Measurements from ENCODE around the gene GALR3. TPM values are rescaled to one million over a fixed set of nuclear protein-coding genes. Genes with fewer than 3 reads are reported as not detected.

Gene GALR3
- polyA plus RNA-seq, 3 donors = not detected

DNA sequence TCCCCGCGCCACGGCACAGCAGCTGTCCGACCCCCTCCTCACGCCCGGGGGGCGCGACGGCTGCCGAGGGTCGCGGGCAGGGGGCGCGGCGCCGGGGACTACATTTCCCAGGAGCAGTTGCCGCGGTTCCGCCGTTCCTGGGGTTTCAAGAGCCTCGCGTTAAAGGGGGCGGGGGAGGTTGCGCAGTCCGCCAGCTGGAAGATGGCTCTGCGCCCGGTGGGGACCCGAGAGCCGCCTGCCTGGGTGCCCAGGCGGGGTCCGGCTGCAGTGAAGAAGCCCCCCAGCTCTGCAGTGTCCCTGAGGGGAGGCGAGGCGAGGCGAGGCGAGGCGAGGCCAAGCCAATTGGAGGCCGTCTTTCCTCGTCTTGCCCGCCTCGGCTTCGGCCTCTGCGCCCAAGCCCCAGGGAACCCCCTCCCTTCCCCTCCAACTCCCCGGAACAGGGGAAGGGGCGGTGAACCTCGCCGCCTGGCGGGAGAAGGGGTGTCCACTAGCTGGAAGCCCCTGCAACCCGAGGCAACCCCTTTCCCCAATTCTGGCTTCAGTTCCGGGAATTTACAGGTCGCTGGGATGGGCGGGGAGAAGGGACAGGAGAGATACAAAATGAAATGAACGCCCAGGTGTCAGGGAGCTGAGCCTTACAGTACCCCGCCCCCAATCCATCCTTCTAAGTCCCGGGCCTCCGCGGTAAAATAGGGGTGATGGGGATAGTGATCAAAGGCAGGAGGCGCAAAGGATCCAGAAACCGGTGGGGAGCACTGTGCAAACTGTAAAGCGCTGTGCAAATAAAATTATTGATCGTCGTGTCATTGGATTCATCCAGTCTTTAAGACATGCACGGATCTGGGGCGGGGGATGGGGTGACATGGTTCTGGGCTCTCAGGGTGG lies 20.6 kb upstream of the GALR3 start:
- no peak for DNase-seq (ENCODE audit: low read depth in 3 of 3, low spot score in 2 of 3)

DNA sequence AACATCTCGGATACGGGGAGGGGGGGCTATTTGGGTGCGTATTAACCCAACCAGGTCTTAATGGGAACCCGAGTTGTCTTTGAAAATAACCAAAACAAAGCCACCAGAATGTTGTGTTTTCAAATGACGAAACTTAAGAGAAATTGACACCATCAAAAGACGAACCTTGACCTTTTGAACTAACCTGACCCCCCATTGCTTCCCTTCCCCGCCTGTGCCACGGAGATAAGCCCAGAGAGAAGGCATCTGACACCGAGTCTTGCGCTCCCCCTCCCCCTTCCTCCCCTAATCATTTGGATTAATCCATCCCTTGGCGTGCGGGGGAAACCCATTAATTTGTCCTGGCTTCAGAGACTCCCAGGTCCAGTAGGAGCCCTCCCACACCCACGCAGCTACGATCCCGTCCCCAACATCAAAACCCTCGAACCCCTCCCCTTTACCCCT lies 20.0 kb upstream of the GALR3 start:
- no peak for DNase-seq (ENCODE audit: low read depth in 3 of 3, low spot score in 2 of 3)

DNA sequence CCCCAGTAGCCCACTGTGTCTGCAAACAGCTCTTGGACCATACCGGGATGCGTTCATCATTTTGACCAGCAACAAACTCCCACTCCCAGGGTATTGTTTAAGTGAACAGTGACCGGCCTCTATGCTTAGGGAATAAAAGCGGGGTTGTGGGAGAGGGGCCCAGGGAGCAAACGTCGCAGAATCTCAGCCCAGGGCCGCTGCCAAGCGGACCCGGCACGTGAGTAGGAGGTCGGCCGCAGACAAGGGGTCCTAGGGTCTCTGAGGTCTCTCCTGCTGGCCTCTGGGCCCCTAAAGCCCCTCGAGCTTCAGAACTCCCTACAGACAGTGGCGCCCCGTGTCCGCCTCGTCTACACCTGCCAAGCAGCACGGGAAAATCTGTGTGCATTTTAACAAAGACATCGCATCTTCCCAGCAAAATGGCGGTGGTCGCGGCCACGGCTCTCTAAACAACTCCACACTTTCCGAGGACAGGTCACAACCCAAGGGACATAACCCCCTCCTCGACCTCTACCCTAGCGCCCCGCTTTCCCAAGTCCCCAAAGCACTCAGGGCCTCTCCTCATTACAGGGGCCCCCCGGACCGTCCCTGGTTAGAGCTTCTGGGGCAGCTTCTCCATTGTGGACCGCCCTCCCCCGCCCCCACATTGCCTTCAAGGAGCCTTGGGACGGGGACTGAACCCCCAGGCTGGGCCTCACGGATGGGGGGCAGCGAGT lies 19.4 kb upstream of the GALR3 start:
- no peak for DNase-seq (ENCODE audit: low read depth in 3 of 3, low spot score in 2 of 3)

DNA sequence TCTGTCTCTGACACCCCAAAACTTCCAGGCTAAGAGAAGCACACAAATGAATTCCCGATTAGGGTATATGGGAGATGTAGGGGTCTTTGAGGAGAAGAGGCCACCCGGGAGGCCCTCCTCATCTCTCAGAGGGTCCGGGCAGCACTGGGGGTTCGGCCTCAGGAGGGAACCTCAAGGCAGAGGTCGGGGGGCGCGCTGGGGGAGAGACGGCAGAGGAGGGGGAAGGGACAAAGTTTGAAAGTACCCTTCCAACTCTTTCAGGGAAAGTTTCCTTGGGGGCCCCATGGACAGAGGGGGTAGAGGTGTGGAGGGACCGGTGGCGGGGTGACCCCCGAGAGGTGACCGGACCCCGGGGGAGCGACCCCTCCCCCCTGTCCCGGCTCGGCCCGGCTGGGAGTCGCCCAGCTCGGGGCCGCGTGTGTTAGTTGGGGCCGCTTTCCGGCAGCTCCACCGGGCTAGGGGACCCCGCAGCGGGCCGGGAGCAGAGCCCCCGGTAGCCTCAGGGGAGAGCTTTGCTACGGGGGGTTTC lies 18.8 kb upstream of the GALR3 start:
- DNase-seq (ENCODE audit: low read depth in 3 of 3, low spot score in 2 of 3) = no peak

DNA sequence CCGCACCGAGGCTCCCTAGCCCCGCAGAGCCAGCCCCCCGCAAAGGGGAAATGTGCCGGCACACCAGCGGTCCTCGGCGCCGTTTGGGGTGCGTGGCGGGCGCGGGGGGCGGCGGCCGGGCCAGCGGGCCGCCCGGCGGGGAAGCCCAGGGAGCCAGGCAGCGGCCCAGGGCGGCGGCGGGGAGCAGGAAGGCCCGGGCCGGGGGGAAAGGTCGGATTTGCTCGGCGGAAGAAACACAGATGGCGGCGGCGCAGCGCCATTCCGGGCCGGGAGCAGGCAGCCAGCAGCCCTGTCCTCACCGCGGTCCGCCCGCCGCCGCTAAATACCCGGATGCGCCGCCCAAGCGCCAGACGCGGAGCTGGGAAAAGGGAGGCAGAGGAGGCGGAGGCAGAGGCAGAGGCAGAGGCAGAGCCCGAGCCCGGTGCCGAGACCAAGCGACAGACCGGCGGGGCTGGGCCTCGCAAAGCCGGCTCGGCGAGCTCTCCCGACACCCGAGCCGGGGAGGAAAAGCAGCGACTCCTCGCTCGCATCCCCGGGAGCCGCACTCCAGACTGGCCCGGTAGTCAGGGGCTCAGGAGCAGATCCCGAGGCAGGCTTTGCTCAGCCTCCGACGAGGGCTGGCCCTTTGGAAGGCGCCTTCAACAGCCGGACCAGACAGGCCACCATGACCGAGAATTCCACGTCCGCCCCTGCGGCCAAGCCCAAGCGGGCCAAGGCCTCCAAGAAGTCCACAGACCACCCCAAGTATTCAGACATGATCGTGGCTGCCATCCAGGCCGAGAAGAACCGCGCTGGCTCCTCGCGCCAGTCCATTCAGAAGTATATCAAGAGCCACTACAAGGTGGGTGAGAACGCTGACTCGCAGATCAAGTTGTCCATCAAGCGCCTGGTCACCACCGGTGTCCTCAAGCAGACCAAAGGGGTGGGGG lies 18.0 kb upstream of the GALR3 start:
- no peak for DNase-seq (ENCODE audit: low read depth in 3 of 3, low spot score in 2 of 3)

DNA sequence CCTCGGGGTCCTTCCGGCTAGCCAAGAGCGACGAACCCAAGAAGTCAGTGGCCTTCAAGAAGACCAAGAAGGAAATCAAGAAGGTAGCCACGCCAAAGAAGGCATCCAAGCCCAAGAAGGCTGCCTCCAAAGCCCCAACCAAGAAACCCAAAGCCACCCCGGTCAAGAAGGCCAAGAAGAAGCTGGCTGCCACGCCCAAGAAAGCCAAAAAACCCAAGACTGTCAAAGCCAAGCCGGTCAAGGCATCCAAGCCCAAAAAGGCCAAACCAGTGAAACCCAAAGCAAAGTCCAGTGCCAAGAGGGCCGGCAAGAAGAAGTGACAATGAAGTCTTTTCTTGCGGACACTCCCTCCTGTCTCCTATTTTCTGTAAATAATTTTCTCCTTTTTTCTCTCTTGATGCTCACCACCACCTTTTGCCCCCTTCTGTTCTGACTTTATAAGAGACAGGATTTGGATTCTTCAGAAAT lies 17.3 kb upstream of the GALR3 start:
- no peak for DNase-seq (ENCODE audit: low read depth in 3 of 3, low spot score in 2 of 3)

DNA sequence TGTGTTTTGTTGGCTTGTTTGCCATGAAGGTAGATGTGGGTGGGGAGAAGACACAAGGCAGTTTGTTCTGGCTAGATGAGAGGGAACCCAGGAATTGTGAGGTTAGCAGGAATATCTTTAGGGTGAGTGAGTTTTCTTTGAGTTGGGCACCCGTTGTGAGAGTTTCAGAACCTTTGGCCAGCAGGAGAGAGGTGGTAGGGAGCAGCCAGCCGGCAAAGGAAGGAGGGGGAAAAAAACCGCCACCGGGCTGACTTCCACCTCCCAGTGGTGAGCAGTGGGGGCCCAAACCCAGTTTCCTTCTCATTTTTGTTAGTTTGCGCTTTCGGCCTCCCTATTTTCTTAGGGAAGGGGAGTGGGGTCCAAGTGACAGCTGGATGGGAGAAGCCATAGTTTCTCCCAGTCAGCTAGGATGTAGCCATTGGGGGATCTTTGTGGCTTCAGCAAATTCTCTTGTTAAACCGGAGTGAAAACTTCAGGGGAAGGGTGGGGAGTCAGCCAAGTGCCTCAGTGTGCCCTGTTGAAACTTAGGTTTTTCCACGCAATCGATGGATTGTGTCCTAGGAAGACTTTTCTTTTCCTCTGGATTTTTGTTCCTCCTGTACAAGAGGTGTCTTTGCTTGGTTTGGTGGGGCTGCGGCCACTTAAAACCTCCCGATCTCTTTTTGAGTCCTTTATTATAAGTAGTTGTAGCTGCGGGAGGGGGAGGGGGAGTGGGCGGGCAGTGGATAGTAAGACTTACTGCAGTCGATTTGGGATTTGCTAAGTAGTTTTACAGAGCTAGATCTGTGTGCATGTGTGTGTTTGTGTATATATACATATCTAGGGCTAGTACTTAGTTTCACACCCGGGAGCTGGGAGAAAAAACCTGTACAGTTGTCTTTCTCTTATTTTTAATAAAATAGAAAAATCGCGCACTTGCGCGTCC lies 16.5 kb upstream of the GALR3 start:
- DNase-seq (ENCODE audit: low read depth in 3 of 3, low spot score in 2 of 3) = no peak

DNA sequence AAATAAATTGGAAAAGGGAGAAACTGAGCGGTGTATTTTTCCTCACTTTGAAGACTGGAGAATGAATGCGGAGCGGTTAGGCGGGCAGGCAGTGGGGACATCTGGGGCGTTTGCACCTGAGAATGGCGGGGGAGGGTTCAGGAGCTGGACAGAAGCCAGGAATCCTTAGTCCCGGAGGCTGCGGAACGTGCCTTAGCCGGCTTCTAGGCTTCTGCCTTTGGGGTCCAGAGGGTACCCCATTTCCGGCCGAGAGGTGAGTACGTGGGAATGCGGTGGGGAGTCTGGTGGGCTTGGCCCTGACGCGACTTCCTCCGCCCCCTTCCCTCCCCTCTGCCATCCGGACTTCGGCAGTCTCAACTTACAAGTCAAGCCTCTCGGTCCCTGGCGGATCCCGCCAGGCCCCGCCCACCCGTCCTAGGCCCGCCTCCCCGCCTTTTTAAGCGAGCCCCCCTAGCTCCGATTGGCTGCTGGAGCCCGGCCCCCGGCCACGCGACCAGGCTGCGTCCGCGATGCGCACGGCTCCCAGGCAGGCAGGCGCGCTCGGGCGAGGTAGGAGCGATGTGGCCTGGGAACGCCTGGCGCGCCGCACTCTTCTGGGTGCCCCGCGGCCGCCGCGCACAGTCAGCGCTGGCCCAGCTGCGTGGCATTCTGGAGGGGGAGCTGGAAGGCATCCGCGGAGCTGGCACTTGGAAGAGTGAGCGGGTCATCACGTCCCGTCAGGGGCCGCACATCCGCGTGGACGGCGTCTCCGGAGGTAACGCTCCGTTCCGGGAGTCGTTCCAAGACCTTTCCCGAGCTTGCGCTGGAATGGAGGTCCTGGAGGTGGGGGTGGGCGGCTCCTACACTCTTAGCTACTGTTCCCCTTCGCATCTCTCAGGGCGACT lies 15.5 kb upstream of the GALR3 start, which contains the start of gene GCAT:
TSS of gene GCAT (plus strand) at position 525 of the 884 bp plus-strand sequence. CDS start at position 559, 34 bp downstream.
- DNase-seq (ENCODE audit: low read depth in 3 of 3, low spot score in 2 of 3) = peak in 2 of 3 donors; percentile 91

DNA sequence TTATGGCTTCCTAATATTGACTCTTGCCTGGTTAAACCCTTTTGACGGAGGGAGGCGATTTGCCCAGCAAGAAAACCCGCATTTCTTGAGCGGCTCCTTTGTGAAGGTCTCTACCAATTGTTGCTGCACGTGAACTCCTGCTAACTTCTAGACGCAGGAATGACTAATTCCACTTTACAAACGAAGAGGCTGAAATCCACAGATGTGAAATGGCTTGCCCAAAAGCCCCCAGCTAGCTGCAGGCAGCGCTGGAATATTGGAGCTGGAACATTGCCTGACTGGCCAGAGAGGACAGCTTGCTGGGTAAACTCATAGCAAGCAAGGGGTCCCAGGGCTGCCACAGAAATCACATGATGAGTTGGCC lies 14.9 kb upstream of the GALR3 start:
- DNase-seq (ENCODE audit: low read depth in 3 of 3, low spot score in 2 of 3) = no peak

DNA sequence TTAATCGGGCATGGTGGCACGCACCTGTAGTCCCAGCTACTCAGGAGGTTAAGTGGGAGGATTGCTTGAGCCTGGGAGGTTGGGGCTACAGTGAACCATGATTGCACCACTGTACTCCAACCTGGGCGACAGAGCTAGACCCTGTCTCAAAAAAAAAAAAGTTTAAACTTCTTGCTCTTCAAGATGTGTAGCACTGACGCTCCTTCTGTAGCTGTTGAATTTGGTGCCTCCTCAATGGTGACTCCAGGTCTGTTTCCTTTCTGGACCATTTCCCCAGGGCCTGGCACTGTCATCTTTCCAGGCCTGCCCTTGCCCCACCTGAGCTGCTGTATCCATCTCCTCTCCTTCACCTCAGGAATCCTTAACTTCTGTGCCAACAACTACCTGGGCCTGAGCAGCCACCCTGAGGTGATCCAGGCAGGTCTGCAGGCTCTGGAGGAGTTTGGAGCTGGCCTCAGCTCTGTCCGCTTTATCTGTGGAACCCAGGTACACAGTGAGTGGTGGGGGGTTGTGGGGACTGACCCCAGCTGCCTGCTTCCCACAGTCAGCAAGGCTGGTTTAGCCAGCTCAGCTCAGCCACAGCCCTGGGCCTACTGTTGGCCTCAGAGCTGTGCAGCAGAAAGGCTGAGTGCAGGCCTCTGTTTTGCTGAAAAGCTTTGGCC lies 13.4 kb upstream of the GALR3 start:
- no peak for DNase-seq (ENCODE audit: low read depth in 3 of 3, low spot score in 2 of 3)

DNA sequence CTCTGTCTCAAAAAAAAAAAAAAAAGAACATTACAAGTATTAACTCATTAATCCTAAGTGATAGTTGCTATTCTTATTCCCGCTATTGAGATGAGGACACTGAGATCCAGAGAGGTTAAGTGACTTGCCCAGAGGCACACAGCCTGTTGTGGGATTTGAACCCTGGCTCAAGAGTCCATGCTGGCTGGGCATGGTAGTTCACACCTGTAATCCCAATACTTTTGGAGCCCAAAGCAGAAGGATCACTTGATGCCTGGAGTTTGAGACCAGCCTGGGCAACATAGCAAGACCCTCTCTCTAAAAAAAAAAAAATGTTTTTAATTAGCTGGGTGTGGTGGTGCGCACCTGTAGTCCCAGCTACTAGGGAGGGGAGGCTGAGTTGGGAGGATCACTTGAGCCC lies 11.3 kb upstream of the GALR3 start:
- DNase-seq (ENCODE audit: low read depth in 3 of 3, low spot score in 2 of 3) = no peak

DNA sequence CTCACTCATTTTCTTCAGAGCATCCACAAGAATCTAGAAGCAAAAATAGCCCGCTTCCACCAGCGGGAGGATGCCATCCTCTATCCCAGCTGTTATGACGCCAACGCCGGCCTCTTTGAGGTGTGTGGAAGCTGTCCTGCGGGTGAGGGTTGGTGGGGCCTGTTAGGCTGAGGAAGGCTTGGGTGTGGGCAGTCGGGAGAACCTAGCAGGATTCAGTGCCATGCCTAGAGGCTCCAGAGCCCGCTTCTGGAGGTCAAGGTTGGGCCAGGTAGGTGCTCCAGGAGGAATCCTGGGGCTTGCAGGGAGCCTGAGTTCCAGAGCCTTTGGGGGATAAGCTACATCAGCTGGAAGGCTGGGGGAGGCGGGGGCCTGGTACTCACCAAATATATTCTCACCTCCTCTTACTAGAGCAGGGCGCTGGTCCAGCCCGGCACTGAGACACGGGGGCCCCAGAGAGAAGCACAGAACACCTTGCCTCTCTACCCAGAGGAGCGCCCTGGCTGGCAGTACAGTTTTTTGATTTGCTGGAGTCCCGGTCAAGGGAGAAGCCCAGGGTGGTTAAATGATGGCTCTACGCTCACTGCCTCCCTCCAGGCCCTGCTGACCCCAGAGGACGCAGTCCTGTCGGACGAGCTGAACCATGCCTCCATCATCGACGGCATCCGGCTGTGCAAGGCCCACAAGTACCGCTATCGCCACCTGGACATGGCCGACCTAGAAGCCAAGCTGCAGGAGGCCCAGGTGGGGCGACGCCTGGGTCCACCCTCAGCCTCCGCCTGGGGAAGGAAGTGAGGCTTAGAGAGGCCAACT lies 10.1 kb upstream of the GALR3 start:
- DNase-seq (ENCODE audit: low read depth in 3 of 3, low spot score in 2 of 3) = no peak

DNA sequence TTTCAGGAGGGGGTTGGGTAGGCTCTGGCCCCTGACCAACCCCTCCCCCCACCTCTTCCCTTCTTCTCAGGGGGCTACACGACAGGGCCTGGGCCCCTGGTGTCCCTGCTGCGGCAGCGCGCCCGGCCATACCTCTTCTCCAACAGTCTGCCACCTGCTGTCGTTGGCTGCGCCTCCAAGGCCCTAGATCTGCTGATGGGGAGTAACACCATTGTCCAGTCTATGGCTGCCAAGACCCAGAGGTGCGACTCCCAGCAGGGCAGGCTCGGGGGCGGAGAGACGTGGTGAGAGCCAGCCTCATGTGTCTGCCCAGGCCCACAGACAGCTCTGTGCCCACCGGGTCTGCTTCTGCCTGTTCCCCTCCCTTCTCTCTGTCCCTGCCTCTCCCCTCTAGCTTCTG lies 7.6 kb upstream of the GALR3 start:
- no peak for DNase-seq (ENCODE audit: low read depth in 3 of 3, low spot score in 2 of 3)

DNA sequence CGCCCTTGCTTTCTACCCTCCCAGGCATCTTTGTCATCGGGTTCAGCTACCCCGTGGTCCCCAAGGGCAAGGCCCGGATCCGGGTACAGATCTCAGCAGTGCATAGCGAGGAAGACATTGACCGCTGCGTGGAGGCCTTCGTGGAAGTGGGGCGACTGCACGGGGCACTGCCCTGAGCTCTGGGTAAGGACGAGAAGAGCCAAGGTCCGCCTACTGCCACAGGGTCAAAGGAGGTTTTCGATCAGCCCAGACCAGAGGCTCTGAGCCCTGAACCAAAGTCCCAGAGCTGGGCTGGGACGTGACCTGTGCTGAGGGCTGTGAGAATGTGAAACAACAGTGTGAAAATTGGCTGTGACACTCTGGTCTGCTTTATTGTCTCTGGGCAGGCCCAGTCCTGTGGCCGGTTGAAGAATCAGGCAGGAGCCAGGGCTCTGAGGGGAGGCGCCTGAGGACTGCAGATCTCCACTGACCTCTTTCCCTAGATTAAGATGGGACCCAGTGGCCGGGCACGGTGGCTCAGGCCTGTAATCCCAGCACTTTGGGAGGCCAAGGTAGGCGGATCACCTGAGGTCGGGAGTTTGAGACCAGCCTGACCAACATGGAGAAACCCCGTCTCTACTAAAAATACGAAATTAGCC lies 6.5 kb upstream of the GALR3 start:
- DNase-seq (ENCODE audit: low read depth in 3 of 3, low spot score in 2 of 3) = no peak

DNA sequence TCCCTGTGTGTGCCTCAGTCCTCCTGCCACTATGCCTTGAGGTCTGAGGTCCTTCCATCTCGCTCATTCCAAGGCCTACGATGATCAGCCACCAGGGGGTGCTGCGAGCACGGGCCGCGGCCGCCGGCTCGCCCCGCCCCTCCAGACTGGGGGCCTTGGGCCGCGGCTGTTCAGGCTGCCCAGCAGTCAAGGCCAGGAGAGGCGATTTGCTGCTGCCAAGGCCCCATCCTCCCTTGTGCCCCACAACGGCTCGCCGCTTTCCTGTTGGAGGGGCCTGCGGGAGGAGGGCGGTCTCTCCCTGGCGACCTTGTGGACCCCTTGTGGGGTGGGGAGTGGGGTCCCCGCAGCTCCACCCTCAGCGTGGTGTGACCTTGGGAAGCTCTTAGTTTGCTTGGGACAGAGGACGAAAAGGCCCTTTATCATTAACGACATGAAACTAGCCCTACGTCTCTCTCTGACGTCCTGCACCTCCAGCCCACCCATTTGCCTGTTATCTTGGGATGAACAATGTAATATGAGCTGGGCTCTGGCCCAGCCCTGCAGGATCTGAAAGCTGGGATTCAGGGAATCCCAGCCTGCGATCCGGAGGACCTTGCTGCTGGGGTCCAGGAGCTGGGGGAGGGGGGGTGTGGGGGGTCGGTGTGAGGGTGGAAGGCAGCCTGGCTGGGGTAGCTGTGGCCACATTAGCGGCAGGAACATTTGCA lies 5.3 kb upstream of the GALR3 start:
- no peak for DNase-seq (ENCODE audit: low read depth in 3 of 3, low spot score in 2 of 3)

Measured in right renal cortex interstitium (tissue), 3 donors.